ENCODE measurements around the gene KCNV2.

The KCNV2 gene

GRCh38 chr9:2693056-2693455, 24.3 kb upstream of the KCNV2 start:
- no peak overlapping the region for H3K27ac ChIP-seq (ENCODE audit: low read depth, low read length)
- no peaks in the 10 kb centered on the region for H3K9me3 ChIP-seq (ENCODE audit: insufficient read depth, low read length)
- H2AFZ ChIP-seq (ENCODE audit: low read depth, low read length, severe bottlenecking): no peak overlapping the region
- no peaks in the 10 kb centered on the region for H3K36me3 ChIP-seq (ENCODE audit: low read length)
- H3K4me2 ChIP-seq (ENCODE audit: low read depth, low read length, poor library complexity, severe bottlenecking): no peak overlapping the region
- no peaks in the 10 kb centered on the region for H3F3A ChIP-seq (ENCODE audit: insufficient read depth)
- H3K9ac ChIP-seq (ENCODE audit: low read length): no peak overlapping the region
- no peaks in the 10 kb centered on the region for H3K9me2 ChIP-seq (replicated peaks; ENCODE audit: insufficient read depth, low read length)
- H3K79me2 ChIP-seq (ENCODE audit: insufficient read depth, low read length): no peaks in the 10 kb centered on the region
- H3K4me3 ChIP-seq (ENCODE audit: insufficient read depth, low read length, poor library complexity, severe bottlenecking): no peak overlapping the region
- TF ChIP-seq EZH2phosphoT487 (conservative IDR thresholded peaks at IDR 0.05; ENCODE audit: low read length) (no peak), CTCF (IDR thresholded peaks at IDR 0.05; ENCODE audit: insufficient read depth, low read length, poor library complexity, severe bottlenecking) (no peak)
- H3K27me3 ChIP-seq (ENCODE audit: low read length): no peaks in the 10 kb centered on the region
- no peaks in the 10 kb centered on the region for H4K20me1 ChIP-seq (ENCODE audit: low read depth, low read length)

GRCh38 chr9:2697492-2697891, 19.8 kb upstream of the KCNV2 start:
- H3K79me2 ChIP-seq (ENCODE audit: insufficient read depth, low read length): no peaks in the 10 kb centered on the region
- H3K4me2 ChIP-seq (ENCODE audit: low read depth, low read length, poor library complexity, severe bottlenecking): no peak overlapping the region
- no peaks in the 10 kb centered on the region for H4K20me1 ChIP-seq (ENCODE audit: low read depth, low read length)
- no peaks in the 10 kb centered on the region for H3K9me3 ChIP-seq (ENCODE audit: insufficient read depth, low read length)
- H3K27me3 ChIP-seq (ENCODE audit: low read length): no peaks in the 10 kb centered on the region
- no peak overlapping the region for H3K9ac ChIP-seq (ENCODE audit: low read length)
- H3K36me3 ChIP-seq (ENCODE audit: low read length): no peaks in the 10 kb centered on the region
- H2AFZ ChIP-seq (ENCODE audit: low read depth, low read length, severe bottlenecking): no peak overlapping the region
- no peaks in the 10 kb centered on the region for H3K9me2 ChIP-seq (replicated peaks; ENCODE audit: insufficient read depth, low read length)
- no peak overlapping the region for H3K4me3 ChIP-seq (ENCODE audit: insufficient read depth, low read length, poor library complexity, severe bottlenecking)
- H3F3A ChIP-seq (ENCODE audit: insufficient read depth): no peaks in the 10 kb centered on the region
- H3K27ac ChIP-seq (ENCODE audit: low read depth, low read length): no peak overlapping the region
- no peak for TF ChIP-seq CTCF (IDR thresholded peaks at IDR 0.05; ENCODE audit: insufficient read depth, low read length, poor library complexity, severe bottlenecking)
- no peak for TF ChIP-seq EZH2phosphoT487 (conservative IDR thresholded peaks at IDR 0.05; ENCODE audit: low read length)

GRCh38 chr9:2700398-2700797, 16.9 kb upstream of the KCNV2 start:
- no peak for TF ChIP-seq CTCF (IDR thresholded peaks at IDR 0.05; ENCODE audit: insufficient read depth, low read length, poor library complexity, severe bottlenecking)
- no peak for TF ChIP-seq EZH2phosphoT487 (conservative IDR thresholded peaks at IDR 0.05; ENCODE audit: low read length)
- Histone ChIP-seq H3K9me3 (ENCODE audit: insufficient read depth, low read length) (no peaks in the 10 kb centered on the region), H3K9ac (ENCODE audit: low read length) (no peak overlapping the region), H3K27me3 (ENCODE audit: low read length) (no peaks in the 10 kb centered on the region), H3F3A (ENCODE audit: insufficient read depth) (no peaks in the 10 kb centered on the region), H3K4me2 (ENCODE audit: low read depth, low read length, poor library complexity, severe bottlenecking) (no peak overlapping the region), H3K27ac (ENCODE audit: low read depth, low read length) (no peak overlapping the region), H3K4me3 (ENCODE audit: insufficient read depth, low read length, poor library complexity, severe bottlenecking) (no peak overlapping the region), H3K79me2 (ENCODE audit: insufficient read depth, low read length) (no peaks in the 10 kb centered on the region), H3K36me3 (ENCODE audit: low read length) (no peaks in the 10 kb centered on the region), H4K20me1 (ENCODE audit: low read depth, low read length) (no peaks in the 10 kb centered on the region), H3K9me2 (replicated peaks; ENCODE audit: insufficient read depth, low read length) (no peaks in the 10 kb centered on the region), H2AFZ (ENCODE audit: low read depth, low read length, severe bottlenecking) (no peak overlapping the region)

Measured in SU-DHL-6 (cell line).